KOPT-K1 (cell line): ENCODE data around the gene POLQ.
"Not testable (repeated sequence)": the region's sequence is repeated elsewhere in the genome, so short reads cannot be mapped to it uniquely, and the experiment has no call there.

ENCODE experiments used
- H3K27ac ChIP-seq: fragments of 200-600 bp; sonication (generic); 2 replicates; pipeline ENCODE4 v1.5.1; 2016; ENCODE audit warnings: antibody characterized with exemption, mild to moderate bottlenecking, low read depth, low read length; ENCODE audit not compliant: poor library complexity, severe bottlenecking
- H3K36me3 ChIP-seq: fragments of 200-600 bp; sonication (generic); 2 replicates; pipeline ENCODE4 v1.5.1; 2017; ENCODE audit warnings: antibody characterized with exemption, mild to moderate bottlenecking, low read length, moderate library complexity; ENCODE audit not compliant: insufficient read depth
- H3K9me3 ChIP-seq: fragments of 200-600 bp; sonication (generic); 2 replicates; pipeline ENCODE4 v1.5.1; 2017; ENCODE audit warnings: antibody characterized with exemption, low read length, mild to moderate bottlenecking; ENCODE audit not compliant: insufficient read depth, poor library complexity, severe bottlenecking

Gene POLQ

GRCh38 chr3:121545574-121546455 lies at the start of gene POLQ:
Gene POLQ (minus strand): TSS chr3:121545988. CDS start chr3:121545877, 111 bp downstream.
- H3K36me3 ChIP-seq, result peaks cover 35% of the 10 kb centered on the region
- H3K27ac ChIP-seq, result peak within 1 kb of the TSS; percentile 79
- no peaks in the 10 kb centered on the region for H3K9me3 ChIP-seq

GRCh38 chr3:121594850-121595249 lies 49.1 kb upstream of the POLQ start:
- Histone ChIP-seq H3K27ac (no peak overlapping the region), H3K36me3 (no peaks in the 10 kb centered on the region), H3K9me3 (no peaks in the 10 kb centered on the region)

GRCh38 chr3:121593806-121594205 lies 48.0 kb upstream of the POLQ start:
- not testable (repeated sequence) for H3K27ac ChIP-seq, H3K36me3 ChIP-seq, H3K9me3 ChIP-seq

GRCh38 chr3:121592856-121593702 lies 47.3 kb upstream of the POLQ start, which contains the start of gene FBXO40:
Gene FBXO40 (plus strand): TSS chr3:121593379. CDS start chr3:121620576, 27,197 bp downstream.
- no peaks in the 10 kb centered on the region for H3K9me3 ChIP-seq
- no peaks in the 10 kb centered on the region for H3K36me3 ChIP-seq
- H3K27ac ChIP-seq, result no peak within 1 kb of the TSS

- Histone ChIP-seq H3K36me3 (no peaks in the 10 kb centered on the region), H3K9me3 (no peaks in the 10 kb centered on the region), H3K27ac (no peak overlapping the region)
Observed at GRCh38 chr3:121584418-121584817, 38.6 kb upstream of the POLQ start.

- Histone ChIP-seq H3K27ac (no peak overlapping the region), H3K9me3 (no peaks in the 10 kb centered on the region)
Observed at GRCh38 chr3:121581691-121582090, 35.9 kb upstream of the POLQ start.

GRCh38 chr3:121574449-121574848 lies 28.7 kb upstream of the POLQ start:
- H3K27ac ChIP-seq, result no peak overlapping the region
- no peaks in the 10 kb centered on the region for H3K36me3 ChIP-seq
- no peaks in the 10 kb centered on the region for H3K9me3 ChIP-seq

More at GRCh38 chr3:121581691-121582090, 35.9 kb upstream of the POLQ start:
- H3K36me3 ChIP-seq, result no peaks in the 10 kb centered on the region

- Histone ChIP-seq H3K9me3 (no peaks in the 10 kb centered on the region), H3K27ac (no peak within 1 kb of the TSS)
Observed at GRCh38 chr3:121567649-121568048, 21.9 kb upstream of the POLQ start, which contains the start of gene ARGFX. Gene ARGFX (plus strand): TSS chr3:121567949. CDS start chr3:121570714, 2,765 bp downstream.

GRCh38 chr3:121566773-121567172 lies 21.0 kb upstream of the POLQ start:
- no peak overlapping the region for H3K27ac ChIP-seq
- H3K36me3 ChIP-seq, result no peaks in the 10 kb centered on the region
- no peaks in the 10 kb centered on the region for H3K9me3 ChIP-seq

More at GRCh38 chr3:121567649-121568048, 21.9 kb upstream of the POLQ start, which contains the start of gene ARGFX:
- H3K36me3 ChIP-seq, result no peaks in the 10 kb centered on the region

- Histone ChIP-seq H3K27ac (no peak overlapping the region), H3K36me3 (no peaks in the 10 kb centered on the region), H3K9me3 (no peaks in the 10 kb centered on the region)
Observed at GRCh38 chr3:121562148-121562547, 16.4 kb upstream of the POLQ start.

GRCh38 chr3:121557426-121557934 lies 11.7 kb upstream of the POLQ start:
- Histone ChIP-seq H3K27ac (no peak overlapping the region), H3K9me3 (no peaks in the 10 kb centered on the region), H3K36me3 (no peaks in the 10 kb centered on the region)

- Histone ChIP-seq H3K36me3 (no peaks in the 10 kb centered on the region), H3K9me3 (no peaks in the 10 kb centered on the region), H3K27ac (no peak overlapping the region)
Observed at GRCh38 chr3:121552797-121553196, 7.0 kb upstream of the POLQ start.

- H3K27ac ChIP-seq, result no peak overlapping the region
- no peaks in the 10 kb centered on the region for H3K9me3 ChIP-seq
- no peaks in the 10 kb centered on the region for H3K36me3 ChIP-seq
Observed at GRCh38 chr3:121552379-121552778, 6.6 kb upstream of the POLQ start.

- no peaks in the 10 kb centered on the region for H3K9me3 ChIP-seq
- peaks cover 42% of the 10 kb centered on the region for H3K36me3 ChIP-seq
- H3K27ac ChIP-seq, result peak overlapping the region; percentile 79
Observed at GRCh38 chr3:121545049-121545573, 677 bp downstream of the POLQ start.

GRCh38 chr3:121542924-121543323 lies 2.9 kb downstream of the POLQ start:
- H3K36me3 ChIP-seq, result peaks cover 64% of the 10 kb centered on the region

More at GRCh38 chr3:121542924-121543323, 2.9 kb downstream of the POLQ start:
- Histone ChIP-seq H3K9me3 (no peaks in the 10 kb centered on the region), H3K27ac (no peak overlapping the region)
